ENCODE results near the gene RTP3. TPM values are rescaled to one million over a fixed set of nuclear protein-coding genes. Genes with fewer than 3 reads are reported as not detected.

Gene RTP3
- polyA plus RNA-seq, 2 of the 4 experiments (the other 2 are of a cell fraction): not detected

GRCh38 chr3:46484388-46484787, 13.4 kb upstream of the RTP3 start (continued):
- no peak for TF ChIP-seq CHD4 (IDR thresholded peaks at IDR 0.05; ENCODE audit: borderline replicate concordance)
- no peak for TF ChIP-seq JUN (IDR thresholded peaks at IDR 0.05)

GRCh38 chr3:46484911-46485778, 12.6 kb upstream of the RTP3 start:
- DNase-seq (ENCODE audit: low read depth in 1 of 2, low spot score in 1 of 2) (no peak), FAIRE-seq (no peak), ATAC-seq (no peak)
- no peaks in the 10 kb centered on the region for H3K4me1 ChIP-seq
- TF ChIP-seq ZC3H11A (IDR thresholded peaks at IDR 0.05) (no peak), CEBPB (IDR thresholded peaks at IDR 0.05) (no peak), KDM5A (IDR thresholded peaks at IDR 0.05) (no peak), PHF8 (IDR thresholded peaks at IDR 0.05; ENCODE audit: borderline replicate concordance, low read depth) (no peak), RNF2 (IDR thresholded peaks at IDR 0.05; ENCODE audit: borderline replicate concordance, low read depth) (no peak), NR3C1 (IDR thresholded peaks at IDR 0.05) (no peak), HEYL (CRISPR knock-in tag; IDR thresholded peaks at IDR 0.05) (no peak), ESRRA (IDR thresholded peaks at IDR 0.05; ENCODE audit: borderline replicate concordance, low read length) (no peak), FOXS1 (CRISPR knock-in tag; IDR thresholded peaks at IDR 0.05) (no peak), BCL3 (IDR thresholded peaks at IDR 0.05) (no peak), ELK1 (IDR thresholded peaks at IDR 0.05; ENCODE audit: low read depth, low read length) (no peak), FOSL2 (IDR thresholded peaks at IDR 0.05) (no peak), FOSL2 (CRISPR knock-in tag; IDR thresholded peaks at IDR 0.05) (no peak), CHD4 (IDR thresholded peaks at IDR 0.05; ENCODE audit: borderline replicate concordance) (no peak), RFX5 (IDR thresholded peaks at IDR 0.05) (no peak)
- H3K9me3 ChIP-seq: no peaks in the 10 kb centered on the region
- ChIA-PET CTCF (interaction anchor here (6.5 to 7.0 kb wide), 2 partner anchors 73 to 144 kb away, joined by 90 to 100 read pairs; no protein-coding TSS in a partner anchor), POLR2A (no interaction called here)
- H3K27ac ChIP-seq: no peak overlapping the region
- no peak overlapping the region for H3K4me3 ChIP-seq
- WGBS (ENCODE audit: missing lambda C conversion rate): 56% methylated on average over 2 of the region's 10 CpGs
- no peak overlapping the region for H3K4me2 ChIP-seq

GRCh38 chr3:46485779-46486175, 12.0 kb upstream of the RTP3 start:
- WGBS (ENCODE audit: missing lambda C conversion rate): 55% methylated on average over 4 of the region's 4 CpGs
- Histone ChIP-seq H3K27ac (no peak overlapping the region), H3K4me3 (no peak overlapping the region), H3K4me1 (no peaks in the 10 kb centered on the region), H3K4me2 (no peak overlapping the region), H3K9me3 (no peaks in the 10 kb centered on the region)
- POLR2A ChIA-PET: no interaction called here
- TF ChIP-seq EHMT2 (IDR thresholded peaks at IDR 0.05; ENCODE audit: low read depth) (no peak), RCOR1 (IDR thresholded peaks at IDR 0.05; ENCODE audit: low read depth, low read length) (no peak), CHD2 (IDR thresholded peaks at IDR 0.05; ENCODE audit: low read length, partially characterized antibody) (no peak), RARB (CRISPR knock-in tag; IDR thresholded peaks at IDR 0.05) (no peak), JUNB (IDR thresholded peaks at IDR 0.05) (no peak), TP53 (CRISPR knock-in tag; IDR thresholded peaks at IDR 0.05) (no peak), GATA3 (IDR thresholded peaks at IDR 0.05; ENCODE audit: borderline replicate concordance) (no peak), SMC3 (IDR thresholded peaks at IDR 0.05) (no peak), FOSB (CRISPR knock-in tag; IDR thresholded peaks at IDR 0.05) (no peak), MAZ (IDR thresholded peaks at IDR 0.05; ENCODE audit: borderline replicate concordance, low read depth, low read length) (no peak)
- ATAC-seq (no peak), FAIRE-seq (no peak), DNase-seq (ENCODE audit: low read depth in 1 of 2, low spot score in 1 of 2) (no peak)
- CTCF ChIA-PET: interaction anchor here (0.7 to 7.0 kb wide), 3 partner anchors 73 to 144 kb away, joined by 4 to 100 read pairs (median 90); no protein-coding TSS in a partner anchor

All from A549 (cell line).